ENCODE results near the gene LDB1. TPM values are rescaled to one million over a fixed set of nuclear protein-coding genes. Genes with fewer than 3 reads are reported as not detected.
A peak's percentile ranks its signal among the peaks of the same experiment; 100 is the strongest.

The LDB1 gene
- total RNA-seq, 1 donor from 2014 or later, result 46.4 TPM

GRCh38 chr10:102113261-102113955 lies 6.8 kb downstream of the LDB1 start:
- peak overlapping the region; percentile 87 for H3K27ac Mint-ChIP-seq

GRCh38 chr10:102112210-102112817 lies 7.9 kb downstream of the LDB1 start:
- Histone ChIP-seq H4K20me1 (ENCODE audit: low read depth) (peaks cover 48% of the 10 kb centered on the region), H3K36me3 (no peaks in the 10 kb centered on the region), H3K4me2 (peak overlapping the region; percentile 100), H3K4me3 (peak overlapping the region; percentile 88), H3K4me1 (peaks cover 37% of the 10 kb centered on the region), H3K27me3 (no peaks in the 10 kb centered on the region), H3K9me3 (ENCODE audit: low read depth) (no peaks in the 10 kb centered on the region), H3K27ac (peak overlapping the region; percentile 9), H3K9ac (no peak overlapping the region), H3F3A (ENCODE audit: low read depth) (peaks cover 26% of the 10 kb centered on the region), H2AFZ (replicated peaks) (no peak overlapping the region), H3K79me2 (ENCODE audit: low read depth) (peaks cover 75% of the 10 kb centered on the region)
- no peaks in the 10 kb centered on the region for H3K9me3 Mint-ChIP-seq
- H3K36me3 Mint-ChIP-seq, result peaks cover 26% of the 10 kb centered on the region
- peaks cover 42% of the 10 kb centered on the region for H3K4me1 Mint-ChIP-seq
- TF ChIP-seq EZH2phosphoT487 (IDR thresholded peaks at IDR 0.05), result no peak
- TF ChIP-seq CTCF (IDR thresholded peaks at IDR 0.05), result peak; percentile 52
- TF ChIP-seq EZH2 (IDR thresholded peaks at IDR 0.05), result no peak
- H3K27me3 Mint-ChIP-seq (ENCODE audit: insufficient read depth, low read depth), result peaks cover 9% of the 10 kb centered on the region
- H3K27ac Mint-ChIP-seq, result no peak overlapping the region
- peak; percentile 43 for DNase-seq (ENCODE audit: low spot score)
- H3K4me3 Mint-ChIP-seq, result peak overlapping the region; percentile 95

More at GRCh38 chr10:102113261-102113955, 6.8 kb downstream of the LDB1 start:
- no peaks in the 10 kb centered on the region for H3K9me3 Mint-ChIP-seq
- Histone ChIP-seq H3K79me2 (ENCODE audit: low read depth) (peaks cover 85% of the 10 kb centered on the region), H4K20me1 (ENCODE audit: low read depth) (peaks cover 50% of the 10 kb centered on the region), H3K4me1 (peaks cover 48% of the 10 kb centered on the region), H2AFZ (replicated peaks) (no peak overlapping the region), H3K27ac (peak overlapping the region; percentile 82), H3K27me3 (no peaks in the 10 kb centered on the region), H3K4me2 (peak overlapping the region; percentile 100), H3K9ac (peak overlapping the region; percentile 86), H3K36me3 (no peaks in the 10 kb centered on the region), H3K9me3 (ENCODE audit: low read depth) (no peaks in the 10 kb centered on the region), H3K4me3 (peak overlapping the region; percentile 88), H3F3A (ENCODE audit: low read depth) (peaks cover 37% of the 10 kb centered on the region)
- H3K36me3 Mint-ChIP-seq, result peaks cover 24% of the 10 kb centered on the region
- peak overlapping the region; percentile 95 for H3K4me3 Mint-ChIP-seq
- peak; percentile 8 for DNase-seq (ENCODE audit: low spot score)
- H3K27me3 Mint-ChIP-seq (ENCODE audit: insufficient read depth, low read depth), result peaks cover 10% of the 10 kb centered on the region
- peaks cover 53% of the 10 kb centered on the region for H3K4me1 Mint-ChIP-seq
- TF ChIP-seq EZH2phosphoT487 (IDR thresholded peaks at IDR 0.05) (no peak), CTCF (IDR thresholded peaks at IDR 0.05) (no peak), EZH2 (IDR thresholded peaks at IDR 0.05) (no peak)

GRCh38 chr10:102111276-102111675 lies 8.9 kb downstream of the LDB1 start:
- no peak overlapping the region for H3K9ac ChIP-seq
- peaks cover 26% of the 10 kb centered on the region for H3K36me3 Mint-ChIP-seq
- no peak overlapping the region for H3K4me2 ChIP-seq
- no peak overlapping the region for H3K4me3 ChIP-seq
- no peak for DNase-seq (ENCODE audit: low spot score)
- H3K27me3 ChIP-seq, result no peaks in the 10 kb centered on the region
- H4K20me1 ChIP-seq (ENCODE audit: low read depth), result peaks cover 56% of the 10 kb centered on the region
- H3K4me1 Mint-ChIP-seq, result peaks cover 32% of the 10 kb centered on the region
- no peaks in the 10 kb centered on the region for H3K9me3 ChIP-seq (ENCODE audit: low read depth)
- no peaks in the 10 kb centered on the region for H3K36me3 ChIP-seq
- no peak overlapping the region for H3K27ac ChIP-seq
- H3K4me3 Mint-ChIP-seq, result peak overlapping the region; percentile 41
- H3F3A ChIP-seq (ENCODE audit: low read depth), result peaks cover 17% of the 10 kb centered on the region
- H3K79me2 ChIP-seq (ENCODE audit: low read depth), result peaks cover 64% of the 10 kb centered on the region
- no peaks in the 10 kb centered on the region for H3K9me3 Mint-ChIP-seq
- peaks cover 26% of the 10 kb centered on the region for H3K4me1 ChIP-seq
- H3K27me3 Mint-ChIP-seq (ENCODE audit: insufficient read depth, low read depth), result peaks cover 7% of the 10 kb centered on the region
- H3K27ac Mint-ChIP-seq, result no peak overlapping the region
- no peak for TF ChIP-seq CTCF (IDR thresholded peaks at IDR 0.05)
- TF ChIP-seq EZH2phosphoT487 (IDR thresholded peaks at IDR 0.05), result no peak
- TF ChIP-seq EZH2 (IDR thresholded peaks at IDR 0.05), result no peak
- H2AFZ ChIP-seq (replicated peaks), result no peak overlapping the region
